SK-N-SH (cell line): ENCODE data around the gene ZNF396. TPM values are rescaled to one million over a fixed set of nuclear protein-coding genes. Genes with fewer than 3 reads are reported as not detected.

Experiments
- CTCF ChIA-PET: fragments of 300-600, 350-600 bp; formaldehyde crosslinking; extraction: SDS; loops from one replicate; lab custom pipeline; 2021; lab: Yijun Ruan, JAX
- POLR2A ChIA-PET: fragments of 350-600 bp; sonication (Branson Sonifier 250); formaldehyde crosslinking; extraction: SDS; loops from one replicate; lab custom pipeline; 2020; ENCODE audit warnings: antibody characterized with exemption, inconsistent platforms; lab: Yijun Ruan, JAX
- DNase-seq: peaks from one replicate; pipeline ENCODE4 v3.0.0; 2012
- H2AFZ ChIP-seq: fragments of 200-600 bp; sonication (generic); 2 replicates; pipeline ENCODE4 v1.8.1; 2016; ENCODE audit warnings: antibody characterized with exemption, mild to moderate bottlenecking, low read depth
- H3F3A ChIP-seq: fragments of 200-600 bp; sonication (generic); replicated peaks from 2 replicates; pipeline ENCODE3; 2016; ENCODE audit warnings: antibody characterized with exemption, mild to moderate bottlenecking; ENCODE audit not compliant: insufficient read depth
- H3K27ac ChIP-seq, 2 experiments: fragments of 200-500 bp in 1 of 2; fragments of 200-600 bp in 1 of 2; sonication (Bioruptor generic) in 1 of 2; sonication (generic), shearing (Covaris generic) in 1 of 2; 2 replicates each; pipeline versions ENCODE4 v1.5.1 to v1.6.1; 2014 to 2016; ENCODE audit warnings: low read depth in 2 of 2, inconsistent platforms in 1 of 2, low read length in 1 of 2, mild to moderate bottlenecking in 1 of 2, mixed read lengths in 1 of 2
- H3K27me3 ChIP-seq: fragments of 200-600 bp; sonication (generic), shearing (Covaris generic); 2 replicates; pipeline ENCODE4 v1.6.1; 2016; ENCODE audit warnings: mixed run types; ENCODE audit not compliant: insufficient read depth
- H3K36me3 ChIP-seq, 2 experiments: fragments of 200-500 bp in 1 of 2; fragments of 200-600 bp in 1 of 2; sonication (Bioruptor generic) in 1 of 2; sonication (generic) in 1 of 2; replicated peaks in 1 of 2; 2 replicates each; pipeline versions ENCODE3 to v1.5.1; 2014 to 2016; ENCODE audit warnings: low read length in 1 of 2, mild to moderate bottlenecking in 1 of 2; ENCODE audit not compliant: insufficient read depth in 2 of 2, control insufficient read depth in 1 of 2
- H3K4me1 ChIP-seq, 2 experiments: fragments of 200-500 bp in 1 of 2; fragments of 200-600 bp in 1 of 2; sonication (Bioruptor generic) in 1 of 2; sonication (generic), shearing (Covaris generic) in 1 of 2; 2 replicates each; pipeline versions ENCODE4 v1.5.1 to v1.6.1; 2014 to 2016; ENCODE audit warnings: low read depth in 1 of 2, low read length in 1 of 2, mixed run types in 1 of 2; ENCODE audit not compliant: insufficient read depth in 2 of 2, control insufficient read depth in 1 of 2
- H3K4me2 ChIP-seq: fragments of 200-600 bp; sonication (generic), shearing (Covaris generic); 2 replicates; pipeline ENCODE4 v1.6.1; 2017; ENCODE audit warnings: mixed run types
- H3K4me3 ChIP-seq, 2 experiments: fragments of 200-500 bp in 1 of 2; fragments of 200-600 bp in 1 of 2; sonication (Bioruptor generic) in 1 of 2; sonication (generic), shearing (Covaris generic) in 1 of 2; 2 replicates each; pipeline versions ENCODE4 v1.5.1 to v1.8.1; 2014 to 2016; ENCODE audit warnings: low read depth in 2 of 2, inconsistent platforms in 1 of 2, low read length in 1 of 2, mild to moderate bottlenecking in 1 of 2, mixed read lengths in 1 of 2, moderate library complexity in 1 of 2
- H3K79me2 ChIP-seq: fragments of 200-600 bp; sonication (generic); 2 replicates; pipeline ENCODE4 v1.8.1; 2017; ENCODE audit warnings: mild to moderate bottlenecking; ENCODE audit not compliant: insufficient read depth
- H3K9ac ChIP-seq: fragments of 200-600 bp; sonication (generic); 2 replicates; pipeline ENCODE4 v1.6.1; 2017; ENCODE audit warnings: mixed run types
- H3K9me2 ChIP-seq: fragments of 200-600 bp; sonication (generic); 2 replicates; pipeline ENCODE4 v1.6.1; 2017; ENCODE audit warnings: mixed run types
- H3K9me3 ChIP-seq: fragments of 200-600 bp; sonication (generic); 2 replicates; pipeline ENCODE4 v1.6.1; 2017; ENCODE audit warnings: mixed run types, mild to moderate bottlenecking, moderate library complexity
- H4K20me1 ChIP-seq: fragments of 200-600 bp; sonication (generic); 2 replicates; pipeline ENCODE4 v1.6.1; 2017; ENCODE audit warnings: mild to moderate bottlenecking, mixed run types; ENCODE audit not compliant: insufficient read depth
- ELF1 ChIP-seq: IDR thresholded peaks from 2 replicates; pipeline ENCODE4 v1.4.0; 2012
- FOXM1 ChIP-seq: IDR thresholded peaks from 2 replicates; pipeline ENCODE4 v1.4.0; 2012; ENCODE audit warnings: low read depth, mild to moderate bottlenecking
- GABPA ChIP-seq: IDR thresholded peaks from 2 replicates; pipeline ENCODE4 v1.4.0; 2012; ENCODE audit warnings: low read depth, mild to moderate bottlenecking
- GATA2 ChIP-seq: sonication (generic); formaldehyde crosslinking; IDR thresholded peaks from 2 replicates; pipeline ENCODE4 v1.5.0; 2020; ENCODE audit warnings: mild to moderate bottlenecking, missing genetic modification reagents
- JUND ChIP-seq: IDR thresholded peaks from 2 replicates; pipeline ENCODE4 v1.4.0; 2012
- MXI1 ChIP-seq: IDR thresholded peaks from 2 replicates; pipeline ENCODE4 v1.6.1; 2012; ENCODE audit warnings: mild to moderate bottlenecking, low read depth, low read length, improper control_type of control experiment
- NFIC ChIP-seq: IDR thresholded peaks from 2 replicates; pipeline ENCODE4 v1.4.0; 2012; ENCODE audit warnings: borderline replicate concordance
- NRF1 ChIP-seq: IDR thresholded peaks from 2 replicates; pipeline ENCODE4 v1.6.1; 2012; ENCODE audit warnings: low read depth, mild to moderate bottlenecking, low read length
- RAD21 ChIP-seq: IDR thresholded peaks from 2 replicates; pipeline ENCODE4 v1.6.1; 2012; ENCODE audit warnings: mild to moderate bottlenecking, low read length
- RCOR1 ChIP-seq: fragments of 150-350 bp; IDR thresholded peaks from 2 replicates; pipeline ENCODE4 v1.6.1; 2017; ENCODE audit warnings: antibody characterized with exemption, low read length
- RFX5 ChIP-seq: IDR thresholded peaks from 2 replicates; pipeline ENCODE4 v1.6.1; 2012; ENCODE audit warnings: mild to moderate bottlenecking, improper control_type of control experiment, low read length
- RXRA ChIP-seq: IDR thresholded peaks from 2 replicates; pipeline ENCODE4 v1.4.0; 2012; ENCODE audit warnings: low read depth, mild to moderate bottlenecking, borderline replicate concordance
- YY1 ChIP-seq: IDR thresholded peaks from 2 replicates; pipeline ENCODE4 v1.4.0; 2012; ENCODE audit warnings: low read depth, mild to moderate bottlenecking
- WGBS: methylation state at CpG from one replicate; pipeline ENCODE4 v1.1.6; 2017; ENCODE audit warnings: low lambda C conversion rate; 5-methylcytosine and 5-hydroxymethylcytosine counted together
- polyA plus RNA-seq, 3 experiments: library from polyadenylated mRNA; depleted of rRNA; stranded (reverse); fragments of >200 nt; gene quantifications; 2 replicates each; pipeline ENCODE4 v1.2.3, GENCODE V29; 2012
- TF ChIP-seq, protein P1 (sequence below): fragments of 150-350 bp; IDR thresholded peaks from 2 replicates; pipeline ENCODE4 v1.6.1; 2017; ENCODE audit warnings: antibody characterized with exemption, low read length, low read depth, borderline replicate concordance
- TF ChIP-seq, protein P2 (sequence below): fragments of 150-350 bp; IDR thresholded peaks from 2 replicates; pipeline ENCODE4 v1.6.1; 2016; ENCODE audit warnings: mild to moderate bottlenecking, low read depth, low read length
- TF ChIP-seq, protein P3 (sequence below): IDR thresholded peaks from 2 replicates; pipeline ENCODE4 v1.4.0; 2012; ENCODE audit warnings: low read depth
- TF ChIP-seq, protein P4 (sequence below): IDR thresholded peaks from 2 replicates; pipeline ENCODE4 v1.4.0; 2012; ENCODE audit warnings: low read depth, borderline replicate concordance
- TF ChIP-seq, protein P5 (sequence below): fragments of 200-600 bp; sonication (generic); IDR thresholded peaks from 2 replicates; pipeline ENCODE4 v1.6.1; 2017; ENCODE audit warnings: antibody characterized with exemption, mild to moderate bottlenecking, moderate library complexity

ZNF396 gene
- polyA plus RNA-seq, 1 of the 3 experiments (the other 2 are of a cell fraction) = 0.41 TPM

DNA sequence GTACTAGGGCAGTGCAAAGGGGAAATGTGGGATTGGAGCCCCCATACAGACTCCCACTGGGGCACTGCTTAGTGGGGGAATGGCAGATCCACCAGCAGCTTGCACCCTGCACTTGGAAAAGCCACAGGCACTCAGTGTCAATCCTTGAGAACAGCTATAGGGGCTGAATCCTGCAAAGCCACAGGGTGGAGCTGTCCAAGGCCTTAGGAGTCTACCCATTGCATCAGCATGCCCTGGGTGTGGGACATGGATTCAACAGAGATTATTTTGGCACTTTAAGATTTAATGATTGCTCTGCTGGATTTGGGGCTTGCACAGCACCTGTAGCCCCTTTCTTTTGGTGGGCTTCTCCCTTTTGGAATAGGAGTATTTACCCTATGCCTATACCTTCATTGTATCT, 24.4 kb downstream of the ZNF396 start (continued):
- no peak for TF ChIP-seq MXI1
- TF ChIP-seq, protein P1, sequence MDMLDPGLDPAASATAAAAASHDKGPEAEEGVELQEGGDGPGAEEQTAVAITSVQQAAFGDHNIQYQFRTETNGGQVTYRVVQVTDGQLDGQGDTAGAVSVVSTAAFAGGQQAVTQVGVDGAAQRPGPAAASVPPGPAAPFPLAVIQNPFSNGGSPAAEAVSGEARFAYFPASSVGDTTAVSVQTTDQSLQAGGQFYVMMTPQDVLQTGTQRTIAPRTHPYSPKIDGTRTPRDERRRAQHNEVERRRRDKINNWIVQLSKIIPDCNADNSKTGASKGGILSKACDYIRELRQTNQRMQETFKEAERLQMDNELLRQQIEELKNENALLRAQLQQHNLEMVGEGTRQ = no peak
- TF ChIP-seq, all 33 proteins: peak for 0

DNA sequence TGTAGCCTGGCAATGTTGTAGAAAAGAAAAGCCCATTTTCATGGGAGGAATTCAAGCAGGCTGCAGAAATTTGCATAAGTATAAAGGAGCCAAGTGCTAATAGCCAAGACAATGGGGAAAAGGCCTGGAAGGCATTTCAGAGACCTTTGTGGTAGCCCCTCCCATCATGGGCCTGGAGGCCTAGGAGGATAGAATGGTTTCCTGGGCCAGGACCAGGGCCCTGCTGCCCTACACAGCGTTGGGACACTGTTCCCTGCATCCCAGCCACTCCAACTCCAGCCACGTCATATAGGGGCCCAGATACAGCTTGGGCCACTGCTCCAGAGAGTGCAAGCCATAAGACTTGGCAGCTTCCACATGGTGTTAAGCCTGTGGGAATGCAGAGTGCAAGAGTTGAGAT, 24.9 kb downstream of the ZNF396 start:
- Histone ChIP-seq H2AFZ (no peak overlapping the region), H3K4me1 (peaks cover 0 to 2% of the 10 kb centered on the region in 2 experiments; a peak in 1 of 4 replicates), H3K79me2 (no peaks in the 10 kb centered on the region), H3F3A (no peaks in the 10 kb centered on the region), H3K9me3 (no peaks in the 10 kb centered on the region), H3K27ac (no peak overlapping the region), H3K4me2 (no peak overlapping the region), H3K27me3 (no peaks in the 10 kb centered on the region)
- POLR2A ChIA-PET = no interaction called here
- CTCF ChIA-PET = no interaction called here
- TF ChIP-seq NRF1 = no peak
- TF ChIP-seq JUND = no peak
- TF ChIP-seq ELF1 = no peak
- TF ChIP-seq GABPA = no peak
- TF ChIP-seq GATA2 (CRISPR knock-in tag) = no peak
- TF ChIP-seq, protein P2, sequence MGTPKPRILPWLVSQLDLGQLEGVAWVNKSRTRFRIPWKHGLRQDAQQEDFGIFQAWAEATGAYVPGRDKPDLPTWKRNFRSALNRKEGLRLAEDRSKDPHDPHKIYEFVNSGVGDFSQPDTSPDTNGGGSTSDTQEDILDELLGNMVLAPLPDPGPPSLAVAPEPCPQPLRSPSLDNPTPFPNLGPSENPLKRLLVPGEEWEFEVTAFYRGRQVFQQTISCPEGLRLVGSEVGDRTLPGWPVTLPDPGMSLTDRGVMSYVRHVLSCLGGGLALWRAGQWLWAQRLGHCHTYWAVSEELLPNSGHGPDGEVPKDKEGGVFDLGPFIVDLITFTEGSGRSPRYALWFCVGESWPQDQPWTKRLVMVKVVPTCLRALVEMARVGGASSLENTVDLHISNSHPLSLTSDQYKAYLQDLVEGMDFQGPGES = no peak
- TF ChIP-seq FOXM1 = no peak
- TF ChIP-seq, protein P3, sequence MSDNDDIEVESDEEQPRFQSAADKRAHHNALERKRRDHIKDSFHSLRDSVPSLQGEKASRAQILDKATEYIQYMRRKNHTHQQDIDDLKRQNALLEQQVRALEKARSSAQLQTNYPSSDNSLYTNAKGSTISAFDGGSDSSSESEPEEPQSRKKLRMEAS = no peak
- TF ChIP-seq, protein P4, sequence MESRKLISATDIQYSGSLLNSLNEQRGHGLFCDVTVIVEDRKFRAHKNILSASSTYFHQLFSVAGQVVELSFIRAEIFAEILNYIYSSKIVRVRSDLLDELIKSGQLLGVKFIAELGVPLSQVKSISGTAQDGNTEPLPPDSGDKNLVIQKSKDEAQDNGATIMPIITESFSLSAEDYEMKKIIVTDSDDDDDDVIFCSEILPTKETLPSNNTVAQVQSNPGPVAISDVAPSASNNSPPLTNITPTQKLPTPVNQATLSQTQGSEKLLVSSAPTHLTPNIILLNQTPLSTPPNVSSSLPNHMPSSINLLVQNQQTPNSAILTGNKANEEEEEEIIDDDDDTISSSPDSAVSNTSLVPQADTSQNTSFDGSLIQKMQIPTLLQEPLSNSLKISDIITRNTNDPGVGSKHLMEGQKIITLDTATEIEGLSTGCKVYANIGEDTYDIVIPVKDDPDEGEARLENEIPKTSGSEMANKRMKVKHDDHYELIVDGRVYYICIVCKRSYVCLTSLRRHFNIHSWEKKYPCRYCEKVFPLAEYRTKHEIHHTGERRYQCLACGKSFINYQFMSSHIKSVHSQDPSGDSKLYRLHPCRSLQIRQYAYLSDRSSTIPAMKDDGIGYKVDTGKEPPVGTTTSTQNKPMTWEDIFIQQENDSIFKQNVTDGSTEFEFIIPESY = no peak
- TF ChIP-seq, protein P5, sequence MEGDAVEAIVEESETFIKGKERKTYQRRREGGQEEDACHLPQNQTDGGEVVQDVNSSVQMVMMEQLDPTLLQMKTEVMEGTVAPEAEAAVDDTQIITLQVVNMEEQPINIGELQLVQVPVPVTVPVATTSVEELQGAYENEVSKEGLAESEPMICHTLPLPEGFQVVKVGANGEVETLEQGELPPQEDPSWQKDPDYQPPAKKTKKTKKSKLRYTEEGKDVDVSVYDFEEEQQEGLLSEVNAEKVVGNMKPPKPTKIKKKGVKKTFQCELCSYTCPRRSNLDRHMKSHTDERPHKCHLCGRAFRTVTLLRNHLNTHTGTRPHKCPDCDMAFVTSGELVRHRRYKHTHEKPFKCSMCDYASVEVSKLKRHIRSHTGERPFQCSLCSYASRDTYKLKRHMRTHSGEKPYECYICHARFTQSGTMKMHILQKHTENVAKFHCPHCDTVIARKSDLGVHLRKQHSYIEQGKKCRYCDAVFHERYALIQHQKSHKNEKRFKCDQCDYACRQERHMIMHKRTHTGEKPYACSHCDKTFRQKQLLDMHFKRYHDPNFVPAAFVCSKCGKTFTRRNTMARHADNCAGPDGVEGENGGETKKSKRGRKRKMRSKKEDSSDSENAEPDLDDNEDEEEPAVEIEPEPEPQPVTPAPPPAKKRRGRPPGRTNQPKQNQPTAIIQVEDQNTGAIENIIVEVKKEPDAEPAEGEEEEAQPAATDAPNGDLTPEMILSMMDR = no peak
- TF ChIP-seq RAD21 = no peak
- no peak for TF ChIP-seq RXRA
- no peak for TF ChIP-seq RFX5
- no peak for TF ChIP-seq YY1
- TF ChIP-seq NFIC = no peak
- TF ChIP-seq RCOR1 = no peak
- TF ChIP-seq, all 33 proteins: peak for 0
- Histone ChIP-seq H3K9ac (no peak overlapping the region), H3K36me3 (no peaks in the 10 kb centered on the region), H3K4me3 (no peak overlapping the region), H3K9me2 (no peaks in the 10 kb centered on the region), H4K20me1 (no peaks in the 10 kb centered on the region)
- whole genome bisulfite sequencing = 5% methylated on average over 2 of the region's 2 CpGs
- no peak for DNase-seq
